PC-3 (cell line): ENCODE results near the gene FGD4.

Source experiments
- EZH2 ChIP-seq: fragments of 300-600 bp; sonication (generic); IDR thresholded peaks from one replicate; pipeline ENCODE4 v1.6.1; 2017; ENCODE audit warnings: antibody characterized with exemption, mild to moderate bottlenecking, low read length; ENCODE audit not compliant: unreplicated experiment
- EZH2phosphoT487 ChIP-seq: fragments of 300-600 bp; sonication (generic); IDR thresholded peaks from 2 replicates; pipeline ENCODE4 v1.6.1; 2018; ENCODE audit warnings: mild to moderate bottlenecking, antibody characterized with exemption, low read length, borderline replicate concordance
- TF ChIP-seq, protein P1 (sequence below): fragments of 300-600 bp; sonication (generic); conservative IDR thresholded peaks from 2 replicates; pipeline ENCODE4 v1.5.1; 2017; ENCODE audit warnings: antibody characterized with exemption, low read depth, mild to moderate bottlenecking, low read length

DNA sequence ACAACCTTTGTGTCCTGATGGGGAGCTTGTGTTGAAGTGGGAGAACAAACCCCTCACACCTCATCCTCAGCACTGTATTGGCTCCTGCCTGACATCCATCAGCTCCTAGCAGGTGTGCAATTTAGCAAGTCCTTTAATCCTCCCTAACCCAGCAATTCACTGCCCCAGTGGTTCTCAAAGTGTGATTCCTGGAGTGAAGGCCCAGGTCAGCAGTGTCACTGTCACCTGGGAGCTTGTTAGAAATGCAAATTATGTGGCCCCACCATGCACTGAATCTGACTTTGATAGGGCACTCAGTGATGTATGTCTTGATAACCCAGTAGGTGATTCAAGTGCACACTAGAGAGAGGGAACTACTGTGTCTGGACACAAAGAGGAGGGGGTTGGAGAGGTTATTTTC is 133.6 kb downstream of the FGD4 start:
- TF ChIP-seq, protein P1, sequence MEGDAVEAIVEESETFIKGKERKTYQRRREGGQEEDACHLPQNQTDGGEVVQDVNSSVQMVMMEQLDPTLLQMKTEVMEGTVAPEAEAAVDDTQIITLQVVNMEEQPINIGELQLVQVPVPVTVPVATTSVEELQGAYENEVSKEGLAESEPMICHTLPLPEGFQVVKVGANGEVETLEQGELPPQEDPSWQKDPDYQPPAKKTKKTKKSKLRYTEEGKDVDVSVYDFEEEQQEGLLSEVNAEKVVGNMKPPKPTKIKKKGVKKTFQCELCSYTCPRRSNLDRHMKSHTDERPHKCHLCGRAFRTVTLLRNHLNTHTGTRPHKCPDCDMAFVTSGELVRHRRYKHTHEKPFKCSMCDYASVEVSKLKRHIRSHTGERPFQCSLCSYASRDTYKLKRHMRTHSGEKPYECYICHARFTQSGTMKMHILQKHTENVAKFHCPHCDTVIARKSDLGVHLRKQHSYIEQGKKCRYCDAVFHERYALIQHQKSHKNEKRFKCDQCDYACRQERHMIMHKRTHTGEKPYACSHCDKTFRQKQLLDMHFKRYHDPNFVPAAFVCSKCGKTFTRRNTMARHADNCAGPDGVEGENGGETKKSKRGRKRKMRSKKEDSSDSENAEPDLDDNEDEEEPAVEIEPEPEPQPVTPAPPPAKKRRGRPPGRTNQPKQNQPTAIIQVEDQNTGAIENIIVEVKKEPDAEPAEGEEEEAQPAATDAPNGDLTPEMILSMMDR: no peak
- TF ChIP-seq EZH2 (no peak), EZH2phosphoT487 (no peak)
